ENCODE measurements around the gene BRICD5.

GRCh38 chr16:2167068-2167638, 43.5 kb downstream of the BRICD5 start:
- no peak for TF ChIP-seq POLR2A (IDR thresholded peaks at IDR 0.05)
- no peak for TF ChIP-seq CTCF (IDR thresholded peaks at IDR 0.05)

All from sigmoid colon (tissue), 3 donors.